ENCODE measurements around the gene LEPROT. TPM values are rescaled to one million over a fixed set of nuclear protein-coding genes. Genes with fewer than 3 reads are reported as not detected.

LEPROT gene
- total and polyA plus RNA-seq, 10 of the 15 experiments (the other 5 are each of a cell fraction or from before 2014, with no cell fraction given) = 14.9 to 38.1 (median 17.4) TPM

DNA sequence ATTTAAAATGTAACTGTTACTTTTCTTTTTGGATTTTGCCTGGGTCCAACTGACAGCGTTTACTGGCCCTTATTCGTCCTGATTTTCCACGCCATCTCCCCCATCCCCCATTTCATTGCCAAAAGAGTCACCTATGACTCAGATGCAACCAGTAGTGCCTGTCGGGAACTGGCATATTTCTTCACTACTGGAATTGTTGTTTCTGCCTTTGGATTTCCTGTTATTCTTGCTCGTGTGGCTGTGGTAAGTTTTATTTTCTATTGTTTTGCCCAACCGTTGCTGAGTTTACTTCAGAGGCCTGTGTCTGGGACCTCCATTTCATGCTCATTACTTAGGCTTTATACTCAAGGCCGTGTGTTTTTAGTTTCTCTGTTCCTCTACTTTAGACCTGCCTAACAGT, 9.3 kb downstream of the LEPROT start:
- DNase-seq (ENCODE audit: low read depth, low spot score) (no peak), ATAC-seq (no peak), FAIRE-seq (no peak)
- 98% methylated on average over 7 of the region's 7 CpGs for WGBS (ENCODE audit: insufficient coverage, insufficient replicate concordance, low lambda C conversion rate, missing lambda C conversion rate)
- Histone ChIP-seq H3K4me3 (no peak overlapping the region), H3K4me2 (ENCODE audit: control insufficient read depth, insufficient read depth) (no peak overlapping the region), H2AFZ (ENCODE audit: control insufficient read depth, low read depth, low read length) (no peak overlapping the region), H3K79me2 (ENCODE audit: control insufficient read depth, insufficient read depth, low read length) (no peaks in the 10 kb centered on the region), H3K27me3 (replicated peaks in 1 of 2; ENCODE audit: control insufficient read depth in 2 of 2, insufficient read depth in 2 of 2, low read length in 1 of 2) (no peaks in the 10 kb centered on the region), H3K27ac (ENCODE audit: control insufficient read depth, insufficient read depth) (no peak overlapping the region), H3K4me1 (ENCODE audit: control insufficient read depth, insufficient read depth, low read length) (no peaks in the 10 kb centered on the region), H4K20me1 (ENCODE audit: control insufficient read depth, insufficient read depth) (no peaks in the 10 kb centered on the region), H3K36me3 (ENCODE audit: control insufficient read depth in 2 of 2, insufficient read depth in 2 of 2, low read length in 1 of 2) (peaks cover 4 to 16% of the 10 kb centered on the region in 2 experiments; a peak in 3 of 4 replicates), H3K9me3 (replicated peaks; ENCODE audit: control insufficient read depth, insufficient read depth, low read length) (no peaks in the 10 kb centered on the region), H3K9ac (ENCODE audit: control insufficient read depth, insufficient read depth, low read length) (no peak overlapping the region)
- no TSS peak for BruUV-seq (replicated peaks)
- ChIA-PET POLR2A (interaction anchor here (1.0 kb wide), 1 partner anchor 10 kb away, joined by 4 read pairs; no protein-coding TSS in a partner anchor), SMC1A (ENCODE audit: uncharacterized antibody, unreplicated experiment) (interaction anchor here (1.7 to 2.4 kb wide), 3 partner anchors 10 to 258 kb away, joined by 7 to 13 read pairs (median 10); no protein-coding TSS in a partner anchor), CTCF (interaction anchor here (0.5 to 4.8 kb wide), 10 partner anchors 11 to 702 kb away, joined by 3 to 41 read pairs (median 6); partner anchors contain the start of genes LEPR and LEPROT), RAD21 (ENCODE audit: unreplicated experiment) (interaction anchor here (1.1 to 1.5 kb wide), 3 partner anchors 9 to 276 kb away, joined by 3 to 5 read pairs (median 4); partner anchors contain the start of genes LEPR and LEPROT)
- in situ Hi-C loops (cut with MboI) (loop anchor here (10.0 kb wide), 1 partner anchor 815 kb away; no protein-coding TSS in a partner anchor), intact Hi-C loops (cut with micrococcal nuclease; ENCODE audit: unreplicated experiment) (loop anchor here (10.0 kb wide), 1 partner anchor 195 kb away; no protein-coding TSS in a partner anchor)
- no peak for TF ChIP-seq IKZF1 (conservative IDR thresholded peaks at IDR 0.05)
- no peak for TF ChIP-seq NFYA (IDR thresholded peaks at IDR 0.05; ENCODE audit: borderline replicate concordance, low read depth, low read length)
- no peak for TF ChIP-seq ZNF274 (IDR thresholded peaks at IDR 0.05; ENCODE audit: insufficient read depth, insufficient read length)
- TF ChIP-seq, protein P1, sequence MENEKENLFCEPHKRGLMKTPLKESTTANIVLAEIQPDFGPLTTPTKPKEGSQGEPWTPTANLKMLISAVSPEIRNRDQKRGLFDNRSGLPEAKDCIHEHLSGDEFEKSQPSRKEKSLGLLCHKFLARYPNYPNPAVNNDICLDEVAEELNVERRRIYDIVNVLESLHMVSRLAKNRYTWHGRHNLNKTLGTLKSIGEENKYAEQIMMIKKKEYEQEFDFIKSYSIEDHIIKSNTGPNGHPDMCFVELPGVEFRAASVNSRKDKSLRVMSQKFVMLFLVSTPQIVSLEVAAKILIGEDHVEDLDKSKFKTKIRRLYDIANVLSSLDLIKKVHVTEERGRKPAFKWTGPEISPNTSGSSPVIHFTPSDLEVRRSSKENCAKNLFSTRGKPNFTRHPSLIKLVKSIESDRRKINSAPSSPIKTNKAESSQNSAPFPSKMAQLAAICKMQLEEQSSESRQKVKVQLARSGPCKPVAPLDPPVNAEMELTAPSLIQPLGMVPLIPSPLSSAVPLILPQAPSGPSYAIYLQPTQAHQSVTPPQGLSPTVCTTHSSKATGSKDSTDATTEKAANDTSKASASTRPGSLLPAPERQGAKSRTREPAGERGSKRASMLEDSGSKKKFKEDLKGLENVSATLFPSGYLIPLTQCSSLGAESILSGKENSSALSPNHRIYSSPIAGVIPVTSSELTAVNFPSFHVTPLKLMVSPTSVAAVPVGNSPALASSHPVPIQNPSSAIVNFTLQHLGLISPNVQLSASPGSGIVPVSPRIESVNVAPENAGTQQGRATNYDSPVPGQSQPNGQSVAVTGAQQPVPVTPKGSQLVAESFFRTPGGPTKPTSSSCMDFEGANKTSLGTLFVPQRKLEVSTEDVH (IDR thresholded peaks at IDR 0.05; ENCODE audit: low read depth, partially characterized antibody) = no peak
- no peak for TF ChIP-seq SUPT20H (IDR thresholded peaks at IDR 0.05; ENCODE audit: borderline replicate concordance, control insufficient read depth, low read depth, low read length)
- TF ChIP-seq, protein P2, sequence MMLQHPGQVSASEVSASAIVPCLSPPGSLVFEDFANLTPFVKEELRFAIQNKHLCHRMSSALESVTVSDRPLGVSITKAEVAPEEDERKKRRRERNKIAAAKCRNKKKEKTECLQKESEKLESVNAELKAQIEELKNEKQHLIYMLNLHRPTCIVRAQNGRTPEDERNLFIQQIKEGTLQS (IDR thresholded peaks at IDR 0.05; ENCODE audit: borderline replicate concordance, extremely low read depth, low read depth, low read length) = no peak
- no peak for TF ChIP-seq TAF1 (IDR thresholded peaks at IDR 0.05; ENCODE audit: borderline replicate concordance, low read depth, low read length)
- TF ChIP-seq RAD21 (IDR thresholded peaks at IDR 0.05; ENCODE audit: insufficient read depth, low read depth, low read length) = no peak
- TF ChIP-seq NBN (IDR thresholded peaks at IDR 0.05) = no peak
- no peak for TF ChIP-seq HCFC1 (IDR thresholded peaks at IDR 0.05; ENCODE audit: low read length)
- TF ChIP-seq, protein P3, sequence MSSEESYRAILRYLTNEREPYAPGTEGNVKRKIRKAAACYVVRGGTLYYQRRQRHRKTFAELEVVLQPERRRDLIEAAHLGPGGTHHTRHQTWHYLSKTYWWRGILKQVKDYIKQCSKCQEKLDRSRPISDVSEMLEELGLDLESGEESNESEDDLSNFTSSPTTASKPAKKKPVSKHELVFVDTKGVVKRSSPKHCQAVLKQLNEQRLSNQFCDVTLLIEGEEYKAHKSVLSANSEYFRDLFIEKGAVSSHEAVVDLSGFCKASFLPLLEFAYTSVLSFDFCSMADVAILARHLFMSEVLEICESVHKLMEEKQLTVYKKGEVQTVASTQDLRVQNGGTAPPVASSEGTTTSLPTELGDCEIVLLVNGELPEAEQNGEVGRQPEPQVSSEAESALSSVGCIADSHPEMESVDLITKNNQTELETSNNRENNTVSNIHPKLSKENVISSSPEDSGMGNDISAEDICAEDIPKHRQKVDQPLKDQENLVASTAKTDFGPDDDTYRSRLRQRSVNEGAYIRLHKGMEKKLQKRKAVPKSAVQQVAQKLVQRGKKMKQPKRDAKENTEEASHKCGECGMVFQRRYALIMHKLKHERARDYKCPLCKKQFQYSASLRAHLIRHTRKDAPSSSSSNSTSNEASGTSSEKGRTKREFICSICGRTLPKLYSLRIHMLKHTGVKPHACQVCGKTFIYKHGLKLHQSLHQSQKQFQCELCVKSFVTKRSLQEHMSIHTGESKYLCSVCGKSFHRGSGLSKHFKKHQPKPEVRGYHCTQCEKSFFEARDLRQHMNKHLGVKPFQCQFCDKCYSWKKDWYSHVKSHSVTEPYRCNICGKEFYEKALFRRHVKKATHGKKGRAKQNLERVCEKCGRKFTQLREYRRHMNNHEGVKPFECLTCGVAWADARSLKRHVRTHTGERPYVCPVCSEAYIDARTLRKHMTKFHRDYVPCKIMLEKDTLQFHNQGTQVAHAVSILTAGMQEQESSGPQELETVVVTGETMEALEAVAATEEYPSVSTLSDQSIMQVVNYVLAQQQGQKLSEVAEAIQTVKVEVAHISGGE (CRISPR knock-in tag; IDR thresholded peaks at IDR 0.05) = no peak
- TF ChIP-seq SPI1 (IDR thresholded peaks at IDR 0.05; ENCODE audit: borderline replicate concordance, insufficient read depth, low read depth, low read length) = no peak
- no peak for TF ChIP-seq YY1 (IDR thresholded peaks at IDR 0.05; ENCODE audit: low read depth, low read length)
- TF ChIP-seq, protein P4, sequence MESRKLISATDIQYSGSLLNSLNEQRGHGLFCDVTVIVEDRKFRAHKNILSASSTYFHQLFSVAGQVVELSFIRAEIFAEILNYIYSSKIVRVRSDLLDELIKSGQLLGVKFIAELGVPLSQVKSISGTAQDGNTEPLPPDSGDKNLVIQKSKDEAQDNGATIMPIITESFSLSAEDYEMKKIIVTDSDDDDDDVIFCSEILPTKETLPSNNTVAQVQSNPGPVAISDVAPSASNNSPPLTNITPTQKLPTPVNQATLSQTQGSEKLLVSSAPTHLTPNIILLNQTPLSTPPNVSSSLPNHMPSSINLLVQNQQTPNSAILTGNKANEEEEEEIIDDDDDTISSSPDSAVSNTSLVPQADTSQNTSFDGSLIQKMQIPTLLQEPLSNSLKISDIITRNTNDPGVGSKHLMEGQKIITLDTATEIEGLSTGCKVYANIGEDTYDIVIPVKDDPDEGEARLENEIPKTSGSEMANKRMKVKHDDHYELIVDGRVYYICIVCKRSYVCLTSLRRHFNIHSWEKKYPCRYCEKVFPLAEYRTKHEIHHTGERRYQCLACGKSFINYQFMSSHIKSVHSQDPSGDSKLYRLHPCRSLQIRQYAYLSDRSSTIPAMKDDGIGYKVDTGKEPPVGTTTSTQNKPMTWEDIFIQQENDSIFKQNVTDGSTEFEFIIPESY (IDR thresholded peaks at IDR 0.05) = no peak
- no peak for TF ChIP-seq BACH1 (IDR thresholded peaks at IDR 0.05; ENCODE audit: borderline replicate concordance)
- TF ChIP-seq MTA2 (IDR thresholded peaks at IDR 0.05; ENCODE audit: low read depth) = no peak
